ENCODE results near the gene ADAMTSL5.

Gene ADAMTSL5

DNA sequence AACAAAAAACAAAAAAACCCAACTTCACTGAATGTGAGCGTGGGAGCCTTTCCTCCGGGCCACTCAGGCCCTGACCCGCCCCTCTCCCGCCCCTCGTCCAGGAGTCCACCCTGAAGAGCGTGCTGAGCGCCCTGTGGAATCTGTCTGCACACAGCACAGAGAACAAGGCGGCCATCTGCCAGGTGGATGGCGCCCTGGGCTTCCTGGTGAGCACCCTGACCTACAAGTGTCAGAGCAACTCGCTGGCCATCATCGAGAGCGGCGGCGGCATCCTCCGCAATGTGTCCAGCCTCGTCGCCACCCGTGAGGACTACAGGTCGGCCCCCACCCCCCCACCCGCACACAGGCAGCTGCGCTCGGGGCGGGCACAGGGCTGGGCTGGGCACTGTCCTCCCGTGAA, 51.0 kb downstream of the ADAMTSL5 start:
- no peak for DNase-seq

DNA sequence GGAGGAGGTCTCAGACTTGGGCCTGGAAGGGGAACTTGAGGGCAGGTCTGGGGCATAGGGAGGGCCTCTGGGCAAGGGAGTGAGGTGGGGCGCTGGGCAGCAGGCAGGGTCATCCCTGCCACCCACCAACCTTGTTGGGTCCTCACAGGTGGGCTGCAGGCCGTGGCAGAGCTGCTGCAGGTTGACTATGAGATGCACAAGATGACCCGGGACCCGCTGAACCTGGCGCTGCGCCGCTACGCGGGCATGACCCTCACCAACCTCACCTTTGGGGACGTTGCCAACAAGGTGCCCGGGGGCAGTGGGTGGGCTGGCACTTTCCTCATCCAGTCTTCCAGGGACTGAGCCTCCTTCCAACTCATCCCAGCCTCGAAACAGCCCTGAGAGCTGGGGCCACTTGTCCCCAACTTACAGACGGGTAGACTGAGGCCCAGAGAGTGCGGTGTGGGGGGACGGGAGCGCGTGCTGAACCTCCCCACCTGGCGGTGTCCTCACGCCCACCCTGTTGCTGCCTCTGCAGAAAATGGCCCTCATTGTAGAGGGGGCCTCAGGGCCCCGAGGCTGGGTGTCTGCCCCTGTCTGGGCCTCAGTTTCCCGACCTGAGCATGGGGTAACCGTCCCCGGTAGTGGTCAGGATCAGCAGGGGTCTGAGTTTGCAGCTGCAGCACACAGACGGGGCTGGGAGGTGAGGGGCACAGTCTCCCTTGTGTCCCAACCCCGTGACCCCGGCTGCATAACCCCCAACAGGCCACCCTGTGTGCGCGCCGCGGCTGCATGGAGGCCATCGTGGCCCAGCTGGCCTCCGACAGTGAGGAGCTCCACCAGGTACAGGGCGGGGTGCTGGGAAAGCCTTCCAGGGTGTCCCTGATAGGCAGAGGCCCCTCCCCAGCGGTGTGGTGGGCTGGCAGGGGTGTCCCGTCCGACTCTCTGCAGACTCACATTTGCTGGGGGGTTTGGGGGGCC, 52.5 kb downstream of the ADAMTSL5 start:
- DNase-seq: no peak

DNA sequence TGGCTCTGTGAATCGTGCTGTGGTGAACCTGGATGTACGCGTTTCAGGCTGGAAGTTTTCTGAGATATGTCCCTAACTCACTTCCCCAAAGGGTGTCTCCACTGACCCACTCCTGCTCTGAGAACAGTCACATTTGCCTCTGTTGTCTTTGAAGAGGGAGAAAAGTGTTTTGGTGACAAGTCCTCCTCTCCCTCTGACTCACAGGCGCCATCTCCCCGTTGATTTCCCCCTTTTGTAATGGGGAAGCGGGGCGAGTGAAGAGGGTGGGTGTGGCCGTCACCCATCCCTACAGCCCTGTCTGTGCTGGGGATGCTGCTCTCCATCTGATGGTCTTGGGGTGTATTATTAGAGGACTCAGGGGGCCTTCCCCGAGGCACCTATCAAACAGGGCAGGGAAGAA, 53.3 kb downstream of the ADAMTSL5 start:
- no peak for DNase-seq

DNA sequence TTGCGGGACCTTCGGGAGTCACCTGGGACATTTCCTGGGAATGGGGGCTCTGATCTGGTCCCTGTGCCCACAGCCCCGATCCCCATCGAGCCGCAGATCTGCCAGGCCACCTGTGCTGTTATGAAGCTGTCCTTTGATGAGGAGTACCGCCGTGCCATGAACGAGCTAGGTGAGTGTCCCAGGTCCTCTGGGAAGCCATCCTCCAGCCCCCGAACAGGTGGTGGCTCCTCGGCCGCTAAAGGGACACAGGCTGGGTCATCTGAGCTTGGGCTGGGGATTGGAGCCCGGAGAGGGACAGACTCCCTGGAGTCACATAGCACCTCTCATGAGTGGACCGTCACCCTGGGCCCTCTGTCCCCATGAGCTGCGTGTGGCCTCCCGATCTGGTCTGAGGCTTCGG, 54.9 kb downstream of the ADAMTSL5 start:
- DNase-seq: no peak

DNA sequence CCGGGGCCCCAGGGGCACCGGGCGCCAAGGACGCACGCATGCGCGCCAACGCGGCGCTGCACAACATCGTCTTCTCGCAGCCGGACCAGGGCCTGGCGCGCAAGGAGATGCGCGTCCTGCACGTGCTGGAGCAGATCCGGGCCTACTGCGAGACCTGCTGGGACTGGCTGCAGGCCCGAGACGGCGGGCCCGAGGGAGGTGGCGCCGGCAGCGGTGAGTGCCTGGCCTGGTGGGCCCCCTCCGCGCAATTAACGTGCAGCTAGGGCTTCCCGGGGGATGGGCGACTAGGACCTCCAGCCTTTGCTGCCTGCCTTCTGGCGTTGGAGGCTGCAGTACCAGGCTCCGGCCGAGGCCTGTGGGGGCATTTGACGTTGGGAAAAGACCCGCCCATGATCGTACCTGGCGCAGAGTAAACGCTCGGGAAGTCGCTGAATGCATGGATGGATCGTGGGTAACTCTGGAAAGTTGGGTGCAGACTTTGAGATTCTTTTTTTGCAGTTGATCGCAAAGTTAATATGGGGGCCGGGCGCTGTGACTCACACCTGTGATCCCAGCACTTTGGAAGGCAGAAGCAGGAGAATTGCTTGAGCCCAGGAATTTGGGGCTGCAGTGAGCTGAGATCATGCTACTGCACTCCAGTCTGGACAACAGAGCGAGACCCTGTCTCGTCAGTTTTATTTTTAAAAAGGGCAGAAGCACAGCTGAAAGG, 55.6 kb downstream of the ADAMTSL5 start:
- no peak for DNase-seq

DNA sequence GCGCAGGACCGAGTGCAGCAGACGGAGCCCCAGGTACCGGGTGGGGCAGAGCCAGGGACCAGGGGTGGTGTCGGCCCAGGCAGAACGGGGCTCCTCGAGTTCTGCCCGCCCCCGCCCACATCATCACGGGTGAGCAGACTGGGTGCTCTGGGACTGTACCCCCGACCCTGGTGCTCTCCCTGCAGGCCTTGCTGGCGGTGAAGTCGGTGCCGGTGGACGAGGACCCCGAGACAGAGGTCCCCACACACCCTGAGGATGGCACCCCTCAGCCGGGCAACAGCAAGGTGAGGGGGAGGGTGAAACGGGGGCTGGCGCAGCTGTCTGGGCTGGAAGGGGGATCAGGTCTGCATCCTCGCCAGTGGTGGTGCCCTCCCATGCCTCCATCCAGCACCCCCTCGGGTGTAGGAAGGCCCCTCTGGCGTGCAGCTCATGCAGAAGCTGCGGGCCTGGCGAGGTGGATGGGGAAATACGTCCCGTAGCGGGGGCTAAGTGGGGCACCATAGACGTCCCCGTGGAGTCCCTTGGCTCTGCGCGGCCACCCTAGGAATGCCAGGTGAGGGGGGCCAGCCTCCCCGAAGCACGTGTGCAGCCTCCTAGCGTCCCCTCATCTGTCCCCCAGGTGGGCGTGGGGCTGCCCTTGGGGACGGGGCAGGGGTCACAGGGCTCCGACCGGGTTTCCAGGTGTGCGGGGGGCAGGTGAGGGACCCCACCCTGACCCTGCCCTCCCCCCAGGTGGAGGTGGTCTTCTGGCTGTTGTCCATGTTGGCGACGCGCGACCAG, 56.5 kb downstream of the ADAMTSL5 start:
- DNase-seq: no peak

GRCh38 chr19:1455336-1456120, 57.3 kb downstream of the ADAMTSL5 start:
- DNase-seq: no peak

Measured in NCI-H510A treated with DMSO at 0.1 percent for 48 hours (cell line).